AML-193 (cell line): ENCODE results near the gene KIAA0753.

Experiments
- DNase-seq, 2 experiments: peaks; one replicate each; lab custom pipeline; 2025; lab: John Stamatoyannopoulos, UW

The KIAA0753 gene

GRCh38 chr17:6640536-6641246 is at the start of gene KIAA0753, which contains the start of gene TXNDC17:
Gene KIAA0753 (minus strand): TSS chr17:6640711. CDS start chr17:6635103, 5,608 bp downstream.
Gene TXNDC17 (plus strand): TSS chr17:6641060. CDS start chr17:6641083, 23 bp downstream.
- peak; percentile 31 to 36 for DNase-seq

- no peak for DNase-seq
Measured at GRCh38 chr17:6688944-6689343, 48.4 kb upstream of the KIAA0753 start.

- DNase-seq, result no peak
Measured at GRCh38 chr17:6686026-6686425, 45.5 kb upstream of the KIAA0753 start.

GRCh38 chr17:6684881-6685767 is 44.6 kb upstream of the KIAA0753 start:
- no peak for DNase-seq

GRCh38 chr17:6684460-6684783 is 43.9 kb upstream of the KIAA0753 start:
- no peak for DNase-seq

GRCh38 chr17:6683730-6684459 is 43.4 kb upstream of the KIAA0753 start:
- DNase-seq, result no peak

- DNase-seq, result no peak
Measured at GRCh38 chr17:6683081-6683684, 42.7 kb upstream of the KIAA0753 start.

- no peak for DNase-seq
Measured at GRCh38 chr17:6682339-6682738, 41.8 kb upstream of the KIAA0753 start.

- DNase-seq, result no peak
Measured at GRCh38 chr17:6681671-6682070, 41.2 kb upstream of the KIAA0753 start.

GRCh38 chr17:6681176-6681575 is 40.7 kb upstream of the KIAA0753 start:
- no peak for DNase-seq

GRCh38 chr17:6679241-6679640 is 38.7 kb upstream of the KIAA0753 start:
- no peak for DNase-seq

GRCh38 chr17:6677946-6678345 is 37.4 kb upstream of the KIAA0753 start:
- no peak for DNase-seq

GRCh38 chr17:6677158-6677831 is 36.8 kb upstream of the KIAA0753 start:
- no peak for DNase-seq

GRCh38 chr17:6676802-6677157 is 36.3 kb upstream of the KIAA0753 start:
- DNase-seq, result no peak

- DNase-seq, result no peak
Measured at GRCh38 chr17:6675201-6675825, 34.8 kb upstream of the KIAA0753 start.

- DNase-seq, result no peak
Measured at GRCh38 chr17:6674586-6674985, 34.1 kb upstream of the KIAA0753 start.

GRCh38 chr17:6671431-6671830 is 30.9 kb upstream of the KIAA0753 start:
- no peak for DNase-seq

- DNase-seq, result no peak
Measured at GRCh38 chr17:6670999-6671398, 30.5 kb upstream of the KIAA0753 start.

- no peak for DNase-seq
Measured at GRCh38 chr17:6670571-6670970, 30.1 kb upstream of the KIAA0753 start.

GRCh38 chr17:6669479-6670212 is 29.1 kb upstream of the KIAA0753 start:
- no peak for DNase-seq
